ENCODE measurements around the gene G6PC3.

G6PC3 gene

DNA sequence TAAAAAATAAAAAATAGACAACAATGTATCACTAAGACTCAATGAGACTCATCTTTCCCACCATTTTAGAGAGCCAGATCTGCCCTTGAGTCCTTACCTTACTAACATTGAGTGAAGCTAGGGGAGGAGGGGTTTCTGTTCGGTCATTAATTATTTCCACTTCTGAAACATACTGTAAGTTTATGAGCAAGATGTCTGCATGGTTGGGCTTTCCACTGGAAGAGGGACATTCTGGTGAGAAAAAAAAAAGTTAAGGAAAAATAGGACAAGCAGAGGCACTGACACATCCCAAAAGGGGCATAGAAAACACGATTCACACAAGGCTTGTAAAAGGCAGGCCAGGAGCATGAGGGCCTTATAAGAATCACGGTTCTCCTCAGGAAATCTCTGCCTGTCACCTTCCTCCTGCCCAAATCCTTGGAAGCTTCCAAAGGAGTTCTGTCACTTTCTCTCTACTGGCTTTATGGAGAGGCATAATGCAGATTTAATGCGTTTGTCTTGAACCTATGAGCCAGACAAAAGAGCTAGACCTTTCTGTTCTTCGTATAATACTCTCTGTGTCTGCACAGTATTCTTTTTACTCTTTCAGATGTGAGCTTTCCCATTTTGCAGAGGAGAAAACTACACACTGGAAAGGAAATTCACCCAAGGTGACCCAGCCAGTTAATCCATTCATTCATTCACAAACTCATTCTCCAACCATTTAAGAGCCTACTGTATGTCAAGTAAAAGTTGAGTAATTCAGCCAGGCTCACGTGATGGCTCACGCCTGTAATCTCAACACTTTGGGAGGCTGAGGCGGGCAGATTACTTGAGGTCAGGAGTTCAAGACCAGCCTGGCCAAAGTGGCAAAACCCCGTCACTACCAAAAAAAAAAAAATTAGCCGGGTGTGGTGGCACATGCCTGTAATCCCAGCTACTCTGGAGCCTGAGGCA, 6.6 kb upstream of the G6PC3 start (continued):
- TF ChIP-seq, protein P1, sequence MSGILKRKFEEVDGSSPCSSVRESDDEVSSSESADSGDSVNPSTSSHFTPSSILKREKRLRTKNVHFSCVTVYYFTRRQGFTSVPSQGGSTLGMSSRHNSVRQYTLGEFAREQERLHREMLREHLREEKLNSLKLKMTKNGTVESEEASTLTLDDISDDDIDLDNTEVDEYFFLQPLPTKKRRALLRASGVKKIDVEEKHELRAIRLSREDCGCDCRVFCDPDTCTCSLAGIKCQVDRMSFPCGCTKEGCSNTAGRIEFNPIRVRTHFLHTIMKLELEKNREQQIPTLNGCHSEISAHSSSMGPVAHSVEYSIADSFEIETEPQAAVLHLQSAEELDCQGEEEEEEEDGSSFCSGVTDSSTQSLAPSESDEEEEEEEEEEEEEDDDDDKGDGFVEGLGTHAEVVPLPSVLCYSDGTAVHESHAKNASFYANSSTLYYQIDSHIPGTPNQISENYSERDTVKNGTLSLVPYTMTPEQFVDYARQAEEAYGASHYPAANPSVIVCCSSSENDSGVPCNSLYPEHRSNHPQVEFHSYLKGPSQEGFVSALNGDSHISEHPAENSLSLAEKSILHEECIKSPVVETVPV (CRISPR knock-in tag; IDR thresholded peaks at IDR 0.05), result no peak
- no peak for TF ChIP-seq ZNF8 (CRISPR knock-in tag; IDR thresholded peaks at IDR 0.05)
- no peak for TF ChIP-seq ZC3H10 (CRISPR knock-in tag; IDR thresholded peaks at IDR 0.05)

DNA sequence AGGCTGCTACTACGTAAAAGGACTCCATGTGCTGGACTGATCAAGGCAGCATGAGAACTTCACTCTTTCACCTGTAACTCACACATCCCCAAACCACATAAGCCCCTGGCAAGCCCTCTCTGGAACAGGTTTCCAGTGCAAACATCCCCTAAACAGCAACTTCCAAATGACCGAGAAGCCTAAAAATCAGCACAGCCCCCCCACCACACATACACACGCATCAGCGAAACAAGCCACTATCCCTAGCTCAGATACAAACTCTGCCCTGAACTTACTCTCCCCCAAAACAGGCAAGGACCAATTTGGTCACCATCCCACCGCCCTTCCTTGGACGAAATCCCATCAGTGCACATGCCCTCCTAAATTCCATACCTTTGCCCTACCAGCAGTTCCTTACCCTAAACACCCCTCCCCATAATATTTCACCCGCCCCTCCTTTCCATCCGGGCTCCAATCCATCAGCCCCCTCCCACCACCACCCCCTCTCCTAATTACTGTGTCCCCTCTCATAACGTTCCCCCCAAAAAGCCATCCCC, 4.8 kb upstream of the G6PC3 start:
- TF ChIP-seq TOX (CRISPR knock-in tag; IDR thresholded peaks at IDR 0.05; ENCODE audit: borderline replicate concordance) (no peak), ESRRG (CRISPR knock-in tag; IDR thresholded peaks at IDR 0.05) (no peak), ARNTL (CRISPR knock-in tag; IDR thresholded peaks at IDR 0.05; ENCODE audit: borderline replicate concordance, low read depth) (no peak), TCF4 (CRISPR knock-in tag; IDR thresholded peaks at IDR 0.05; ENCODE audit: borderline replicate concordance) (no peak), RARB (CRISPR knock-in tag; IDR thresholded peaks at IDR 0.05) (no peak)
- TF ChIP-seq, protein P2, sequence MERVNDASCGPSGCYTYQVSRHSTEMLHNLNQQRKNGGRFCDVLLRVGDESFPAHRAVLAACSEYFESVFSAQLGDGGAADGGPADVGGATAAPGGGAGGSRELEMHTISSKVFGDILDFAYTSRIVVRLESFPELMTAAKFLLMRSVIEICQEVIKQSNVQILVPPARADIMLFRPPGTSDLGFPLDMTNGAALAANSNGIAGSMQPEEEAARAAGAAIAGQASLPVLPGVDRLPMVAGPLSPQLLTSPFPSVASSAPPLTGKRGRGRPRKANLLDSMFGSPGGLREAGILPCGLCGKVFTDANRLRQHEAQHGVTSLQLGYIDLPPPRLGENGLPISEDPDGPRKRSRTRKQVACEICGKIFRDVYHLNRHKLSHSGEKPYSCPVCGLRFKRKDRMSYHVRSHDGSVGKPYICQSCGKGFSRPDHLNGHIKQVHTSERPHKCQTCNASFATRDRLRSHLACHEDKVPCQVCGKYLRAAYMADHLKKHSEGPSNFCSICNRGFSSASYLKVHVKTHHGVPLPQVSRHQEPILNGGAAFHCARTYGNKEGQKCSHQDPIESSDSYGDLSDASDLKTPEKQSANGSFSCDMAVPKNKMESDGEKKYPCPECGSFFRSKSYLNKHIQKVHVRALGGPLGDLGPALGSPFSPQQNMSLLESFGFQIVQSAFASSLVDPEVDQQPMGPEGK (CRISPR knock-in tag; IDR thresholded peaks at IDR 0.05; ENCODE audit: borderline replicate concordance), result peak; percentile 38; the same call in 1 of the 2 replicates
- no peak for ATAC-seq

DNA sequence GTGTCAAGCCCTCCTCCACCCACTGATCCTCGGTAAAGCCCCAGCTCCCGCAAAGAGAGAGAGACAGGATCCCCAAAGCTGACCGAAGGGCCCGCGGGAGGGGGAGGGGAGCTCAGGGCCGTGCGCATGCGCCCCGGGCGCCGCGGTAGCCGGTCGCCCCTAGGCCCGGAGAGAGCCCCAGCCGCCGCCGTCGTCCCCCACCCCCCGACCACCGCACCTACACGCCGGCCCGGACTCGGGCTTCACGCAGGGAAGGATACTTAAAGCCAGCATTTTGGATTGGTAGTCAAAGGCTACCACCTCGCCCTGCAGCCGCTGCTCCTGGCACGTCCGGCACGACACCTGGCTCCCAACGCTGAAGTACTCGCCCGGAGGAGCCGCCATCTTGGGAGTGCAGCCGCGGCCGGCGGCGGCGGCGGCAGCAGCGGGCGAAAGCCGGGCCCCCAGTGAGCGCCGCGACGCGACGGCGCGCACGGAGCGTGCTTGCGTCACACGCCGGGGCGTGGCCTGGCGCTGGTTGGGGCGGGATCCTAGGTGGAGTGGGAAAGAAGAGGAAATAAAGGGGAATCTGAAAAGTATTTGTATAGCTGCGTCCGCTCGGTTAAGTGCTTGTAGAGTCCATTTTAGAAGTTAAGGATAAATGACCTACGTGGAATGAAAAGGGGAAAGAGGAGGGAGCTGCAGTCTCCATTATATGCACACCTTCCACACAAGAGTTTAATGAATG, 4.2 kb upstream of the G6PC3 start, which contains the start of gene LSM12:
Gene LSM12 (minus strand): TSS at position 468 of the 727 bp plus-strand sequence. CDS start 84 bp downstream, at position 384.
- peak; percentile 66 for ATAC-seq
- TF ChIP-seq ZNF70 (CRISPR knock-in tag; IDR thresholded peaks at IDR 0.05) (0 out of 2 replicates have a peak, but pooled peaks have one; percentile 5), ARNTL (CRISPR knock-in tag; IDR thresholded peaks at IDR 0.05; ENCODE audit: borderline replicate concordance, low read depth) (no peak)

DNA sequence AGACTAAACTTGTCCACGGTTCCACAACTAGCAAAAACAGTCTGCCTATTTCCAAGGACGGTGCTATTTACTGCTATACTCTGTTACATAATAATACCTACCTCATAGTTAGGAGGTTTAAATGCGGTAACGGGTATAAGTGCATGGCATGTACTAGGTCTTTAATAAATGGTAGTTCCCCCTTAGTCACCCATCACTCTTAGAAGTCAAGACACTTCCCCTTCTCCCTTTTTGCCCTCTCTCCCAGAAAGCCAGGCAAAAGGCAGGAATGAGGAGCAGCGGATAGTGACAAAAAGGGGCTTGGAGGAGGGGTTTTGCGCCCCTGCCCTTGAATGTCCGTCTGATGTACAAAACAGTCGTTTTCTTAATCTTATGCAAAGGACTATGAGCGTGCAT, 3.0 kb upstream of the G6PC3 start:
- no peak for ATAC-seq
- no peak for TF ChIP-seq ZNF565 (CRISPR knock-in tag; conservative IDR thresholded peaks at IDR 0.05; ENCODE audit: low read depth)
- no peak for TF ChIP-seq BACH2 (CRISPR knock-in tag; IDR thresholded peaks at IDR 0.05; ENCODE audit: borderline replicate concordance)
- TF ChIP-seq, protein P1 (CRISPR knock-in tag; IDR thresholded peaks at IDR 0.05), result no peak
- no peak for TF ChIP-seq TCF4 (CRISPR knock-in tag; IDR thresholded peaks at IDR 0.05; ENCODE audit: borderline replicate concordance)
- TF ChIP-seq ISL1 (CRISPR knock-in tag; IDR thresholded peaks at IDR 0.05), result no peak
- TF ChIP-seq ESRRG (CRISPR knock-in tag; IDR thresholded peaks at IDR 0.05), result no peak
- TF ChIP-seq CSDC2 (CRISPR knock-in tag; IDR thresholded peaks at IDR 0.05), result no peak
- TF ChIP-seq ZNF70 (CRISPR knock-in tag; IDR thresholded peaks at IDR 0.05), result no peak
- TF ChIP-seq OSR1 (CRISPR knock-in tag; IDR thresholded peaks at IDR 0.05), result no peak
- no peak for TF ChIP-seq ZNF8 (CRISPR knock-in tag; IDR thresholded peaks at IDR 0.05)
- TF ChIP-seq ZFP30 (CRISPR knock-in tag; IDR thresholded peaks at IDR 0.05), result no peak
- TF ChIP-seq RARB (CRISPR knock-in tag; IDR thresholded peaks at IDR 0.05), result no peak
- TF ChIP-seq, protein P3, sequence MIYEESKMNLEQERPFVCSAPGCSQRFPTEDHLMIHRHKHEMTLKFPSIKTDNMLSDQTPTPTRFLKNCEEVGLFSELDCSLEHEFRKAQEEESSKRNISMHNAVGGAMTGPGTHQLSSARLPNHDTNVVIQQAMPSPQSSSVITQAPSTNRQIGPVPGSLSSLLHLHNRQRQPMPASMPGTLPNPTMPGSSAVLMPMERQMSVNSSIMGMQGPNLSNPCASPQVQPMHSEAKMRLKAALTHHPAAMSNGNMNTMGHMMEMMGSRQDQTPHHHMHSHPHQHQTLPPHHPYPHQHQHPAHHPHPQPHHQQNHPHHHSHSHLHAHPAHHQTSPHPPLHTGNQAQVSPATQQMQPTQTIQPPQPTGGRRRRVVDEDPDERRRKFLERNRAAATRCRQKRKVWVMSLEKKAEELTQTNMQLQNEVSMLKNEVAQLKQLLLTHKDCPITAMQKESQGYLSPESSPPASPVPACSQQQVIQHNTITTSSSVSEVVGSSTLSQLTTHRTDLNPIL (CRISPR knock-in tag; IDR thresholded peaks at IDR 0.05; ENCODE audit: low read depth), result no peak
- TF ChIP-seq, protein P4, sequence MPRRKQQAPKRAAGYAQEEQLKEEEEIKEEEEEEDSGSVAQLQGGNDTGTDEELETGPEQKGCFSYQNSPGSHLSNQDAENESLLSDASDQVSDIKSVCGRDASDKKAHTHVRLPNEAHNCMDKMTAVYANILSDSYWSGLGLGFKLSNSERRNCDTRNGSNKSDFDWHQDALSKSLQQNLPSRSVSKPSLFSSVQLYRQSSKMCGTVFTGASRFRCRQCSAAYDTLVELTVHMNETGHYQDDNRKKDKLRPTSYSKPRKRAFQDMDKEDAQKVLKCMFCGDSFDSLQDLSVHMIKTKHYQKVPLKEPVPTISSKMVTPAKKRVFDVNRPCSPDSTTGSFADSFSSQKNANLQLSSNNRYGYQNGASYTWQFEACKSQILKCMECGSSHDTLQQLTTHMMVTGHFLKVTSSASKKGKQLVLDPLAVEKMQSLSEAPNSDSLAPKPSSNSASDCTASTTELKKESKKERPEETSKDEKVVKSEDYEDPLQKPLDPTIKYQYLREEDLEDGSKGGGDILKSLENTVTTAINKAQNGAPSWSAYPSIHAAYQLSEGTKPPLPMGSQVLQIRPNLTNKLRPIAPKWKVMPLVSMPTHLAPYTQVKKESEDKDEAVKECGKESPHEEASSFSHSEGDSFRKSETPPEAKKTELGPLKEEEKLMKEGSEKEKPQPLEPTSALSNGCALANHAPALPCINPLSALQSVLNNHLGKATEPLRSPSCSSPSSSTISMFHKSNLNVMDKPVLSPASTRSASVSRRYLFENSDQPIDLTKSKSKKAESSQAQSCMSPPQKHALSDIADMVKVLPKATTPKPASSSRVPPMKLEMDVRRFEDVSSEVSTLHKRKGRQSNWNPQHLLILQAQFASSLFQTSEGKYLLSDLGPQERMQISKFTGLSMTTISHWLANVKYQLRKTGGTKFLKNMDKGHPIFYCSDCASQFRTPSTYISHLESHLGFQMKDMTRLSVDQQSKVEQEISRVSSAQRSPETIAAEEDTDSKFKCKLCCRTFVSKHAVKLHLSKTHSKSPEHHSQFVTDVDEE (CRISPR knock-in tag; IDR thresholded peaks at IDR 0.05), result no peak
- no peak for TF ChIP-seq GLIS3 (CRISPR knock-in tag; IDR thresholded peaks at IDR 0.05)
- TF ChIP-seq SNAI2 (CRISPR knock-in tag; IDR thresholded peaks at IDR 0.05), result no peak
- no peak for TF ChIP-seq ZFP3 (CRISPR knock-in tag; IDR thresholded peaks at IDR 0.05)

Data from SK-N-SH treated with all-trans-retinoic acid at 6 μM for 48 hours (cell line).